ENCODE measurements around the gene SCAND1.
A peak's percentile ranks its signal among the peaks of the same experiment; 100 is the strongest.
"Not testable (repeated sequence)": the region's sequence is repeated elsewhere in the genome, so short reads cannot be mapped to it uniquely, and the experiment has no call there.

SCAND1 gene

DNA sequence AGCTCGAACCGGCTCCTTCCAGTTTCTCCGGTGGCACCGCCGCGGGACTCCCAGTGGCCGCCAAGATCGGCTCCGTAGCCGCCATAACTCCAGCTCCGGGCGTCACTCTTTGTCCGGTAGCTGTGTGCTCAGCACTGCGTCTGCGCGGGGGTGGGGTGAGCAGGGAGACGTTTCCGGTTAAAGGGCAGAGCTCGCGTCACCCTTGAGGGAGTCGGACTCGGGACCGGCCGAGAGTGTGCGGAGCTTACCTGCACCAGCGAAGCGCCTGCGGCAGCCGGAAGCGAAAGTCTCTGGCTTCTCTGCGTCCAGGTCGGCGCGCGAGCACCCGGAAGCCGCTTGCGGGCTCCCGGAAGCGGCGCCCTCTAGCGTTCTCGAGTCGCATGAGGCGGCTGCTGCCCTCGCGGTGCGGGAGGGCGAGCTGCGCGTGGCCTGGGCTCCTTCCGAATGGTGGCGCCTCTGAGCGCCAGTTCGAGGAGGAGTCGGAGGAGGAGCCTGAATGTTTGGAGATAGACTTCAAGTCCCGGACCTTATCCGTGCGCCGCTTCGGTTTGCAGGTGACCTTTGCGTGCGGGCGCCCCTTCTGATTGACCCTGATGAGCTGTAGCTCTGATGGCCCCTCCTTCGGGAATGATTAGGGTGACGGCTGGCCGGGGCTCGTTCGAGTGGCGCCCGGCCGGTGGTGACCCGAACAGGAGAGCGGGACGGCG is at the start of gene SCAND1:
SCAND1 (minus strand) TSS at position 303 of the 707 bp plus-strand sequence; CDS start at position 85, 218 bp downstream.
- peak; percentile 99 for DNase-seq

DNA sequence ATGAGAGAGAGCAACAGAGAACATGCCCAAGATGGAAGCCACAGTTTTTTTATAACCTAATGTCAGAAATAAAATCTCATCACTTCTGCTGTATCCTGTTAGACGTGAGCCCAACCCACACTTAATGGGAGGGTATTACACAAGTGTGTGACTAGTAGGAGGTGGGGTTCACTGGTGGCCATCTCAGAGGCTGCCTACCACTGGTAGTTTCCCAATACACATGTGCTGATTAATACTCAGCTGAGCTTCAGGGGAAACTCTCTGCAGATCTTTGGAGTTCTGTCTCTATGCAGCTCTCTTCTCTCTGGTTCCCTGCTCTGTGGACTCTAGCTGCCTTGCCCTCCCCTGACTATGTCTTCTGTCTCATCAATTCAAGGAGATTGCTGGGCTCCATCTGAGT is 49.7 kb upstream of the SCAND1 start:
- peak; percentile 88 for DNase-seq

DNA sequence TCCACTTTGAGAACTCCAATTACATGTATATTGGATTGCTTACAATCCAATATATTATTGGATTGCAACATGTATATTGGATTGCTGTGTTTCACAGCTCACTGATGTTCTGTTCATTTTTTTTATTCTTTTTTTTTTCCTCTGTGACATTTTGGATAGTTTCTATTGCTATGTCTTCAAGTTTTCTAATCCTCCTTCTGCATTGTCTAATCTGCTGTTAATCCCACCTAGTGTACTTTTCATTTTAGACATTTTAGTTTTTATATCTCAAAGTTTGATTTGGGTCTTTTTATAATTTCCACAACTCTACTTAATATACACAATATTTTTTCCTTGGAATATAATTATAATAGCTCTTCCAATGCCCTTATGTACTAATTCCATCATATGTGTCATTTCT is 48.6 kb upstream of the SCAND1 start:
- no peak for DNase-seq

DNA sequence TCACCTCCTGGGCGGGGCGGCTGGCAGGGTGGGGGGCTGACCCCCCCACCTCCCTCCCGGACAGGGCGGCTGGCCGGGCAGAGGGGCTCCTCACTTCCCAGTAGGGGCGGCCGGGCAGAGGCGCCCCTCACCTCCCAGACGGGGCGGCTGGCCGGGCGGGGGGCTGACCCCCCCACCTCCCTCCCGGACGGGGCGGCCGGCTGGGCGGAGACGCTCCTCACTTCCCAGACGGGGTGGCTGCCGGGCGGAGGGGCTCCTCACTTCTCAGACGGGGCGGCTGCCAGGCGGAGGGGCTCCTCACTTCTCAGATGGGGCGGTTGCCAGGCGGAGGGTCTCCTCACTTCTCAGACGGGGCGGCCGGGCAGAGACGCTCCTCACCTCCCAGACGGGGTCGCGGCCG is 47.0 kb upstream of the SCAND1 start:
- DNase-seq, result not testable (repeated sequence)

DNA sequence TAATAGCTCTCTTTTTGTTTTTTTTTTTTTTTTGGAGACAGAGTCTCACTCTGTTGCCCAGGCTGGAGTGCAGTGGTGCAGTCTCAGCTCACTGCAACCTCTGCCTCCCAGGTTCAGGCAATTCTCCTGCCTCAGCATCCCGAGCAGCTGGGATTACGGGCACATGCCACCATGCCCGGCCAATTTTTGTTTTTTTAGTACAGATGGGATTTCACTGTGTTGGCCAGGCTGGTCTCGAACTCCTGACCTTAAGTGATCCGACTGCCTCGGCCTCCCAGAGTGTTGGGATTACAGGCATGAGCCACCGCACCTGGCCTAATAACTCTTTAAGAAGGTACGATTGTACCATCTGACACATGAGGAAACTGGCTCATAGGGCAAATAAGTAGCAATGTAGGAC is 42.2 kb upstream of the SCAND1 start:
- not testable (repeated sequence) for DNase-seq

DNA sequence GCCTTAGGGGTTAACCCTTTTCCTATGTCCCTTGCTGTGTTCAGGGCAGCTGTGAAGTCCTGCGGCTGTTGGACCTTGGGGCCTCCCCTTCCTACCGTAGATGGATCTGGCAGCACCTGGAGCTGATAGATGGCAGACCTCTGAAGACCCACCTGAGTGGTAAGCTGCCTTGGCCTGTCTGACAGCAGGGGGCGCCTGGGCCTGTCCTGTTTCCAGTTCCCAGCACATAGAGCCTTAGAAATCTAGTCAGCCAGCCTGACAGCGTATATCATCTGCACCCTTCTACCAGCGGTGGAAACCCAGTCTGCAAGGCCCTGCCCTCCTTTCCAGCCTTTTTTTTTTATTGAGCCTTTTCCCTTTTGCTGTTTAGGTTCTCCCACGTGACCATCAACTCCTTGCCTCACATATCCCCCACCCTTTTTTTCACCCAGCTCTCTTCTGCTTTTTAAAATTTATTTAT is 40.7 kb upstream of the SCAND1 start:
- DNase-seq, result peak; percentile 78

DNA sequence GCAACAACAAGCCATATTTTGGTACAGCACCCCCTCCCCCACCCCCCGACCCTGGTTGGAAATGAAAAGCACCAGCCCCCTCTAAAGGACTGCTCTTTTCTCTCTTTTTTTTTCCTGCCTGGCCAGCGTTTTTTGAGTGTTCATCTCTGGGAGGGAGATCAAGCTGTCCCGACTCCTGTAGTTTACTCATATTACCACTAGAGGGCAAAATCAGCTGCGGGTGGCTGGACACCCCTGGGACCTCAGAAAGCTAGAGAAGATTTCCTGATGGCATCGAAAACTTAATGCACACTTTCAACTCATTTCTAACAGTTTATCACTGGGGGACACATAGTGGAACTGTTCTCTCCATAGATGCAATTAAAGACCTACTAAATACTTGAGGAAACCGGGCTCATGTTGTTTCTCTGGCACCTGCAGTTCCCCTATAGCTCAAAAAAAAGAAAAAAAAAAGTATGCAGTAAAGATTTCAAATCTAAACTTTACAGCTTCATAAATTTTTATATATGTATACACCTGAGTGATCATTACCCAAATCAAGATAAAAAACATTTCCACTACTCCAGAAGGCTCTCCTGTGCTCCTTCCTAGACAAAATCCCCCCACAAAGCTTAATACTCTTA is 38.5 kb upstream of the SCAND1 start:
- DNase-seq, result peak; percentile 74

DNA sequence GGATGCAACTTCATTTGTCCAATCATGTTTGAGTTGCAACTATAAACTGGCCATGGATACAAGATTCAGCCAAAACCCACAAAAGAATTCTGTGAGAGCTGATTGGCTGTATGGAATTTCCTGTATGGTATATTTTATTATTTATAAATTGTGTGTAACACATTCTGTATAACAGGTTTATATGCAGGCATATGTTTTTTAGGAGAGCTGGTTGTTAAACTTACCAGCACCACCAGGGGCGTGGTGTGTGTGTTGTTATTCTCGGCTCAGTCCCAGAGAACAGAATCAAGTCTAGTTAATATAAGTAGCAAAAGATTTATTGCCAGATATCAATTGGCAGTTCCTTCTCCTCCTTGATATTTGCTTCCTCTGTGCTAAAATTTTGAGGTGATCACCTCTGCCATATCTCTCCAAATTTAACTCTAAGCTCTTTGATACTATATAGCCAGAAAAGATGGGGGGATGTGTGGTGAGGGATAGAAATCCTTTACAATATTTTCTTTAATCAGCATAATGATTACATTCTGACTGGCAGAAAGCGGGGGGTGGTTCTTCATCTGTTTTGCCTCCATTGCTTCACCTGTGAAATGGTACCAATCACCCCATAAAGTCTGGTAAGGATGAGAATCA is 37.0 kb upstream of the SCAND1 start:
- DNase-seq, result peak; percentile 23

DNA sequence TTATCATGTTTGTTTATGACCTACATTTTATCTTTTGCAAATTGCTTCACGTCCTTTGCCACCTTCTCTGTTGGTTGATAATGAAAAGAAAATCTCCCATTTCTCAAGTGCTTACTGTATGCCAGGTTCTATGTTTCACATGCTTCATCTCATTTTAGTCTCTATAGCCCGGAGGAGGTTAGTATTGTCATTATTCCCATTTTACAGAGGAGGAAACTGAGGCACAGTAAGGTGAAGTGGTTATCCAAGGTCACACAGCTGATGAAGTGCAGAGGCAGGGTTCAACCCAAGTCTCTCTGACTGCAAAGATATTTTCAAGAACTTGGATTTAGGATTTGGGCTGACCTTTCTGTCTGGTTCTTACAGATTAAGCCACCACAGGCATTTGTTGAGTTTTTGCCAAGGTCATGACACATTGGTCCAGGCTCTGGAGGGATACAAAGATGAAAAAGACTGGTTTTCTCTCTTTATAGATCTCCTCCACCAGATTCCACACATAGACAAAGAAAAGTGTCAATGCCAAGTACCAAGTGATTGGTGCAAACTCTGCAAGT is 34.7 kb upstream of the SCAND1 start:
- no peak for DNase-seq

DNA sequence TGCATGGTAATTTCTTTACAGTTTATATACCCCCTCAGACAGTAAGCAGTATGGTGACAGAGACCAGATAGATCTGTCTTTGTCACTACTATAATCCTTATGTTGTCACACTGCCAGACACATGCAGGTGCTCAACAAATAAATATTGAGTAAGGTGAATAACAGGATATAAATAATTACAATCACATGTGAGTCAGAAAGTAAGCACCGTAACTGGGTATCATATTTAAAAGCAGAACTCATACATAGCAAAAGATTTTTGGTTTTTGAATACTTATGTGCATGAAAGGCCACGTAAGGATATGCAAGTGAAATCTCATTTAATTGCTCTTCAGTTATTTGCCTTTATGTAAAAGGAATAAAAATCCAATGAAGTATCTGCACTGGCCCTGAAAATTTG is 31.5 kb upstream of the SCAND1 start:
- no peak for DNase-seq

DNA sequence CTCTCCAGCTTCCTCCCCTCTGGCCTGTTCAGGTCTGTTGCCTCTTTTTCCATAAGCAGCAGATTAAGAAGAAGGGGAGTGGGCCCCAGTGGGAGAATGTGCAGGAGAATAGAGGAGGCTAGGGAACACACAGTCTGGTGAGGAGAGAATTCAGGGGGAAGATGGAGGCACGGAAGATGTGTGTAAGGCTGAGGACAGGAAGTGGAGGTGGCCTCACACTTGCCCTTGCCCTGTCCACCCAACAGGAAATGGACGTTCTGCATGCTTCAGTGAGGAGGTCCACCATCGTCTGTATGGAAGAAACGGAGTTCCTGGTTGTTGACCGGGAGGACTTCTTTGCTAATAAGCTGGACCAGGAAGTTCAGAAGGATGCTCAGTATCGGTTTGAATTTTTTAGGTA is 30.1 kb upstream of the SCAND1 start:
- no peak for DNase-seq

DNA sequence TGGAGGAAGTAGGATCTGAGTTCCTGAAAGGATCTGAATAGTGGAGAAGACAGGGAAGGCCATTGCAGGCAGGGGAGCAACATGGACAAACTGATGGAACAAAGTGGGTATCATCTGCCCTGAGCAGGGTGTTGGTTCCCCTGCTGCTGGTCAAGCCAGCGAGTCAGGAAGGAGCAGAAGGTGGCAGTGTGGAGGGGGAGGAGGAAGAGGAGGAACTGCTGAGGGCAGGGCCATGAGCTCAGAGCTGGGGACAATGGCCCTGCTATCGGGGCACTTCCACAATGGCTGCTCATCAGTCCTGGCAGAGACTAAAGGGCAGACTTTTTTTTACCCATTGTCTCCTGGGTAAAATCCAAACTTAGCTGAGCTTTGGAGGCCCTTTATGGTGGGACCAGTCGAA is 27.7 kb upstream of the SCAND1 start:
- DNase-seq, result peak; percentile 25

DNA sequence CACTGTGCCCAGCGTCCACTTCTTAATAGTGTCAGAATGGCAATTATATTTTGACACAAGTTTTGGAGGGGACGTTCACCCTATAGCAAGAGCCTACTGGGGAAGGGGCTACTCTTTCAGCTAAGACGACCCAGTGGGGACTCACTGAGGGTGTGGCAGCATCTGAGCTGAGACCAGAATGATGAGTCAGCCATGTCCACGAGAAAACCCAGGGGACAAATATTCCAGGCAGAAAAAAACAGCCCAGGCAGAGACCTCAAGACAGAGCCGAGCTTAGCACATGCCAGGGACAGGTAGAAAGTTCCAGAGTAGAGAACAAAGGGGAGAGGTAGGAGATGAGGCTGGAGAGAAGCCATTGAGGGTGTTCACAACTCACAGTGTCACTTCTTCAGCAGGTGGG is 25.2 kb upstream of the SCAND1 start:
- no peak for DNase-seq

DNA sequence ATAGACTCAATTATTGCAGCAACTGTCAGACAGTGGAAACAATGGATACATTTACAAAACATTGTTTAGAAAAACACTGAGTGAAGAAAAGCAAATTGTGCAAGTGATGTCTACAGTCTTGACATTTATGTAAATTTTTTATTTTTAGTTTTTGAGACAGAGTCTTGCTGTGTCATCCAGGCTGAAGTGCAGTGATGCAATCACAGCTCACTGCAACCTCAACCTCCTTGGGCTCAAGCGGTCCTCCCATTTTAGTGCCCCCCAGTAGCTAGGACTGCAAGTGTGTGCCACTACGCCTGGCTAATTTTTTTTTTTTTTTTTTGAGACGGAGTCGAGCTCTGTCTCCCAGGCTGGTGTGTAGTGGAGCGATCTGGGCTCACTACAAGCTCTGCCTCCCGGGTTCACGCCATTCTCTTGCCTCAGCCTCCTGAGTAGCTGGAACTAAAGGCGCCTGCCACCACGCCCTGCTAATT is 23.8 kb upstream of the SCAND1 start:
- peak; percentile 71 for DNase-seq

DNA sequence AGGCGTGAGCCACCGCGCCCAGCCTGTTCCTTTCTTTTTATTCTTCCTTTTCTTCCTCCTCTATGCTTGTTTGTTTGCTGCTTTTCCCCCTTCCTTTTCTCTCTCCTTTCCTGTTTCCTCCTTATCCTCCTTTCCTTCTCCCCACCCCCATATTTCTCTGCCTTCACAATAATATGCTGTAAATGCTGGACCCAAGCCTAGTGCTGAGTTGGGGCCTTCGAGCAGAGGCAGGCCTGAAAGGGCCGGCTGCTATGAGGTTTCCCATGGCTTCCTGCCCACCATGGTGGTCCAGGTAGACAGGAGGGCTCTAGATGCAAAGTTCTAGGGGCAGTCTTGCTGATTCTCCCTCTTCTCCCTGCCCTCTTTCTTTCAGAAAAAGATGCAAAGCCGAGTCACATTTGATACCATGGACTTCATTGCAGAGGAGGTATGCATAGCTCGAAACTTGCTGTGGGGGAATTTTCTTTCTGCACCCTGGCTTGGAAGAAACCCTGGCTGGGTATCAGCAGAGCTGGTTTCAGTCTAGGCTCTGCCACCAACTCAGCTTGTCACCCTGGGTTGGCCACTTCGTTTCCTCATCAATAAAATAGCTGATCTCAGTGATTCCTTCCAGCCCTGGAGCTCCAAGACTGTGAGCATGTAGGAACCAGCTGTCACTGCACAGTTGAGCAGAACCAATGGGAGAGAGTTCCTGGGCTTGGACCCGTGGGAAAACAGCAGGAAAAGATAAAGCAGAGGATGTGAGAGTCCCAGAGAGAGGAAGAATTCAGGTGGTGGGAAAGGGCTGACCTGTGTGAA is 21.5 kb upstream of the SCAND1 start:
- no peak for DNase-seq

DNA sequence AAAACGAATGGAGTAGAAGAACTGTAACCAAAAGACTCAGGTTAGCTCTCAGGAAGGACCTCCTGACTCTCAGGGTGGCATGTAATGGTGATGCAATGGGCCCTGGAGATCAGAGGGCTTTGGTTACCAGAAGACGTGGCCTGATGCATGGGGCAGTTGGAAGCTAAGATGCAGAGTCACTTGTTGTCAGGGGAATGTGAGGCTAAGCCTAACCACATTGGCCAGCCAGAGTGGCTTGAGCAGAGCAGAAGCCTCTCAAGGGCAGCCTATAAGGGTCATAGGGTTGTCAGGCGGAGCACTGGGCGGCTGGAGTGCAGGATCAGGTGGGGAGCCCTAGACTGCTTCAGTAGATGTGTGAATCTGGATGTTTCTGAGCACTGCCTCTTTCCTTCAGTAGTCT is 20.0 kb upstream of the SCAND1 start:
- no peak for DNase-seq

DNA sequence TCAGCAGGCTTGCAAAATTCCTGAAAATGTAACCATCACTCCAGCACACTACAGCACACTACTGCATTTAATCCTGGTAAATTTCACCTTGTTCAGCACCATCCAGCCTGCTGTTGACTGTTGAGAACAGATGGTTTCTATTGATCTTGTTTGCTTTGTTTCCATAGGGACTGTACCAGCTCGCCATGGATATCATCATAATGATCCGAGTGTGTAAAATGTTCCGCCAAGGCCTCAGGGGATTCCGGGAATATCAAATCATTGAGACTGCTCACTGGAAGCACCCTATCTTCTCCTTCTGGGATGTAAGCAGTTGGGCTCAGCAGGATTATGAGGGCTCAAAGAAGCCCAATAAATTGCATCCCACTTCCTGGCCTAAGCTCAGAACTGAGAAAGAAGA is 18.2 kb upstream of the SCAND1 start:
- no peak for DNase-seq

DNA sequence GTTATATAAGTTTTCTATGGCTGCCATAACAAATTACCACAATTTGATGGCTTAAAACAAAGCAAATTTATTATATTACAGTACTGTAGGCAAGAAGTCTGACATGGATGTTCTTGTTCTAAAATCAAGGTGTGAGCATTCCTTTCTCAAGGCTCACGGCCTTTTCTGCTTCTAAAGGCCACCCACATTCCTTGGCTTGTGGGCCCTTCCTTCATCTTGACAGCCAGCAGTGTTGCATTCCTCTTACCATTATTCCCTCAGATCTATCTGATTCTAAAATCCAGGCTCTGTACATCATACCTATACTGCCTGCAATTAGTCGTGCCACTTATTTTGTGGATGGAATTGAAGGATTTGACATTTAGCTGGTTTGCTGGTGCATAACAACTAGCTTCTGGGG is 17.7 kb upstream of the SCAND1 start:
- no peak for DNase-seq

DNA sequence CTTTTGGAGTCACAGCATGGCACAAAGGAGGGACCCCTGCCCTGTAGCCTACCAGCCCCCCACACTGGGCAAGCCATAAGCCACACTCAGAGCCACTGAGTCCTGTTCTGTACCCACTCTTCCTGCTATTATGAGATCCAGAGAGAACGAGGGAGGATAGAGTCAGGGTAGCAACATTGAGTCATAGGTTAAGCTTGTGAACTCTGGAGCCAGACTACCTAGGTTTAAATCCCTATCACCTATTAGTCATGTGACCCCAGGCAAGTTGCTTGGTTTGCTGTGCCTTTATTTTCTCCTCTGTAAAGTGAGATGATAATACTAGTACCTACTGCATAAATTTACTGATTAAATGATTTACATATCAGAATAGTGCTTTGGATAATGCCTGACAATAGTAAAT is 14.6 kb upstream of the SCAND1 start:
- DNase-seq, result no peak

DNA sequence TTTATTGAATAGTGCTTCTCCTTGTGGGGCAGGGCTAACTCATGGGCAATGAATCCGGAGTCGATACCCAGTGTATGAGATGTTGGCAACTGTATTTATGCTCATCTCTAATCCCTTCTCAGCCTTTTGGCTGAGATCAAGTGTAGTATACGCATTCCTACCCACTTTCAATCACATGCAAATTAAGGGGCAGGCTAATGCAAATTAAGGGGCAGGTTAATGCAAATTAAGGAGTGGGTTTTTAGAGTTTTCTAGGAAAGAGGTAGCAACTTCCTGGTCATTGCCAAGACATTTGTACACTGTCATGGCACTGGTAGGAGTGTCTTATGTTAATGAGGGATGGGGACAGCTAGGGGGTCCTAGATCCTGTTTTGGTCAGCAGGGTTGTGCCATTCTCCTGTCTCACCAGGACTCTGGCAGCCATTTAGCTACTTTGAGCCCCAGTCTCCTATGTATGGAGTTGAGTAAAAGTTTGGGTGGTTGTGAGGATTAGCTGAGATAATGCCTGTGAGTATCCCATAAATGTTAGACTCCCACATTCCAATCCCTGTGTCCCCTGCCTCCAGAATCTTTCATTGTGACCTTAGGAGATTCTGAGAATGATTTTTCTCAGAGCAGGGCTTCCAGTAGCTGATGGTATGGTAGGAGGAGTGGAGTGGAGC is 13.8 kb upstream of the SCAND1 start, which contains the start of gene CNBD2:
CNBD2 (plus strand) TSS at position 612 of the 662 bp plus-strand sequence. CDS start 173 bp downstream, outside the sequence.
- no peak for DNase-seq

DNA sequence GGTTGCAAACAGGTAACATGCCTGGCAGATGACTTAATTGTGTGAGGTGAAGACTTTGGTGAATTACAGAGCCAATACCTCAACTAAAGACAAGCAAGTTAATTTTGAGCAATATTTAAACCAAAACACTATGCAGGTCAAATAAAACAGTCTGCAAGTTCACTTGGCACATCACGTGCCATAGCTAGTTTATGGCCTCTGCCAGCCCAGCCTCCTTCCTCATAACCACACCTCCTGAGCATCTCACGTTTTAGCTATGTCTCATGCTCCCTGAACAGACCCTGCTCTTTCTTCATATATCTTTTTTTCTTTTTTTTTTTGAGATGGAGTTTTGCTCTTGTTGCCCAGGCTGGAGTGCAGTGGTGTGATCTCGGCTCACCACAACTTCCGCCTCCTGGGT is 9.6 kb upstream of the SCAND1 start:
- no peak for DNase-seq

DNA sequence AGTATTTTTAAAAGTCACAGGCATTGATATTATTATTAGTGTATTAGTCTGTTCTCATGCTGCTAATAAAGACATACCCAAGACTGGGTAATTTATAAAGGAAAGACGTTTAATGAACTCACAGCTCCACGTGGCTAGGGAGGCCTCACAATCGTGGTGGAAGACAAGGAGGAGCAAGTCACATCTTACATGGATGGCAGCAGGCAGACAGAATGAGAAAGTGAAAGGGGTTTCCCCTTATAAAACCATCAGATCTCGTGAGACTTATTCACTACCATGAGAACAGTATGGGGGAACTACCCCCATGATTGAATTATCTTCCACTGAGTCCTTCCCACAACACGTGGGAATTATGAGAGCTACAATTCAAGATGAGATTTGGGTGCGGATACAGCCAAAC is 5.0 kb upstream of the SCAND1 start:
- peak; percentile 12 for DNase-seq

Data from suppressor macrophage treated with lipopolysaccharide for 4 hours (primary cell).